GM10266 (cell line): ENCODE data around the gene KISS1R.

Source experiments
- DNase-seq: peaks from one replicate; pipeline ENCODE4 v3.0.0; 2012; ENCODE audit errors: extremely low spot score
- TF ChIP-seq, protein P1 (sequence below): IDR thresholded peaks from 2 replicates; pipeline ENCODE4 v1.5.1; 2012; ENCODE audit warnings: mild to moderate bottlenecking, low read depth; ENCODE audit not compliant: control insufficient read depth, insufficient read depth; ENCODE audit errors: missing control alignments

KISS1R gene

DNA sequence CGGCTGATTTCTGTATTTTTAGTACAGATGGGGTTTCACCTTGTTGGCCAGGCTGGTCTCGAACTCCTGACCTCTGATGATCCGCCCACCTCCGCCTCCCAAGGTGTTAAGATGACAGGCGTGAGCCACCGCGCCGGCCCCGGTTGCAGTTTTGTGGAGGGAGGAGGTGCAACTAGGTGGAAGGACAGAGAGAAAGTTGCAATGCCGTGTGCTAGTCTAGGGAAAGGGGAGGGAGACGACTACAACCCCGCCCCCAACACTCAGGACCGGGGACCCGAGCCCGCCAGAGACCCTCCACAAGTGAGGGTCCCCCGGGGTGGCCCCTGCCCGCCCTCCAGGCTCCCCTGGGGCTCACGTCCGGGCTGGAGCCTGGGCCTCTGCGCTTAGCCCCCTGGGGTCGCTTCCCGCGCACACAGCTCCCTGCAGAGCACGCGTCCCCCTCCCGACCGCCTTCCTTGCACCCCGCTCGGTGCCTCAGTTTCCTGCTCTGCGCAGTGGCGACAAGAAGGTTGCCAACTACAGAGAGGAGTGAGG lies 7.5 kb downstream of the KISS1R start:
- TF ChIP-seq, protein P1, sequence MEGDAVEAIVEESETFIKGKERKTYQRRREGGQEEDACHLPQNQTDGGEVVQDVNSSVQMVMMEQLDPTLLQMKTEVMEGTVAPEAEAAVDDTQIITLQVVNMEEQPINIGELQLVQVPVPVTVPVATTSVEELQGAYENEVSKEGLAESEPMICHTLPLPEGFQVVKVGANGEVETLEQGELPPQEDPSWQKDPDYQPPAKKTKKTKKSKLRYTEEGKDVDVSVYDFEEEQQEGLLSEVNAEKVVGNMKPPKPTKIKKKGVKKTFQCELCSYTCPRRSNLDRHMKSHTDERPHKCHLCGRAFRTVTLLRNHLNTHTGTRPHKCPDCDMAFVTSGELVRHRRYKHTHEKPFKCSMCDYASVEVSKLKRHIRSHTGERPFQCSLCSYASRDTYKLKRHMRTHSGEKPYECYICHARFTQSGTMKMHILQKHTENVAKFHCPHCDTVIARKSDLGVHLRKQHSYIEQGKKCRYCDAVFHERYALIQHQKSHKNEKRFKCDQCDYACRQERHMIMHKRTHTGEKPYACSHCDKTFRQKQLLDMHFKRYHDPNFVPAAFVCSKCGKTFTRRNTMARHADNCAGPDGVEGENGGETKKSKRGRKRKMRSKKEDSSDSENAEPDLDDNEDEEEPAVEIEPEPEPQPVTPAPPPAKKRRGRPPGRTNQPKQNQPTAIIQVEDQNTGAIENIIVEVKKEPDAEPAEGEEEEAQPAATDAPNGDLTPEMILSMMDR, result no peak
- DNase-seq, result peak; percentile 75

DNA sequence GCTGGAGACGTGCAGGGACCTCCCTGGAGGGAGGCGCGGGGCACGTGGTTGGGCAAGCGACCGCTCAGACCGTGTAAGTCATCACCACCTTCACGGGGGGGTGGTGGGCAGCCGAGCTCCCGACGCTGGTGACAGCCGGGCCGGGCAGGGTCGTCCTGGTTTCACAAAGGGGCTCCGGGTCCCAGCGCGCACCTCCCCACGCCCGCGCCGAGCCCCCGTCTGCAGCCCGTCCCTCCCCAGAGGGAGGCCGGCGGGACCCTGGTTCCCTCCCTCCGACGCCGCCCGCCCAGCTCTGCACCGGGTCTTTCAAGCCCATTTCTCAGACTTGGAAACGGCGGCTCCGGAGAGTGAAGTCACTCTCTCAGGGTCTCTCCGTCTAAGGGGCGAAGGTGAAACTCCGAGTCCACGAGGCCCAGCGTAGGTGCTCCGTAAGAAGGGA lies 8.0 kb downstream of the KISS1R start:
- peak; percentile 81 for DNase-seq
- TF ChIP-seq, protein P1, result no peak

DNA sequence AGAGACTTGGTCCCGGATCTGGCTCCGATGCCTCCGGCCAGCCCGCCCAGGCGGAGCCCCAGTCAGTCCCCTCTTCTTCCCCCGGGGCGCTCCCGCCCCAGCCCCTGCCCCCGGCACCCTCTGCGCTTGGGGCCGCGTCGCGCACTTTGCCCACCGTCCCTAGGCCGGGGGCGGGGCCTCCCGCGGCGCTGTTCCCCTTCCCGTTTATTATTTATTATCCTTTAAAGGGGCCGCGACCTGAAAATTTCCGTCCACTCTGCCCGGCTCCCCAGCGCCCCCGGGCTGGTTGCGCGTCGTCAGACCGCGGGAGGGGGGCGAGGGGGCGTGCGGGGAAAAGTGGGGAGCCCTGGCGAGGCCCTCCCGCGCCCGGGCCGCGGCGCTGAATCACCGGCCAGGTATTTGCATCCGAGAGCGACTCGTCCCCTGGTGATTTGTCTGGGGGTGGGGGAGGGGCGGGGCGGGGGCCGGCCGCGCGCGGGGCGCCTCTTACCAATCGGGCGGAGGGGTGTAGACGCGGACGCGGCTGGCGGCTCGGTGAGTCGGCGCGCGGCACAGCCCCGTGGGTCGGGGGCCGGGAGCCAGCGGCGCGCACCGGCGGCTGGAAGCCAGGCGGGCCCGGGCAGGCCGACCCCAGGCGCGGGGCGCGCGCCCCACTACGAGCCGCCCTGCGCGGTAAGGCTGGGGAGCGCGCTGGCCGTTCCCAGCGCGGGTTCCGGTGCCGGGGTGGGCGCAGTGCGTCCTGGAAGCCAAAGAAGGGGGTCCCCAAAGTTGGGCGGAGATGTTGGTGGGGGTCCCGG lies 8.6 kb downstream of the KISS1R start, which contains the start of gene ARID3A:
Gene ARID3A, plus strand, starts transcription at position 510 of the 797 bp plus-strand sequence. CDS start 3,494 bp downstream, outside the sequence.
- peak; percentile 96 for DNase-seq
- TF ChIP-seq, protein P1, result no peak

DNA sequence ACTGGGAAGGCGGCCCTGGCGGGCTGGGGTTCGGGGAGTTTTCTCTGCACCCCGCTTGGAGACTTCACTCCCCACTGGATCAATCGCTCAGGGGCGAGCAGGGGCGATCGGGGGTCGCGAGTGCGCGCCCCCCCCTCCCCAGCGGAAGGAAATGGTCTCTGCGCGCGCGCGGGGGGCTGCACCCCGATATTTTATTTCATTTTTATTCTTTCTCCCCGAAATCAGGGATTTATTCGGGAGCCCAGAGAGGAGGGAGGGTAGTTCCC lies 9.1 kb downstream of the KISS1R start:
- TF ChIP-seq, protein P1, result no peak
- DNase-seq, result peak; percentile 67

DNA sequence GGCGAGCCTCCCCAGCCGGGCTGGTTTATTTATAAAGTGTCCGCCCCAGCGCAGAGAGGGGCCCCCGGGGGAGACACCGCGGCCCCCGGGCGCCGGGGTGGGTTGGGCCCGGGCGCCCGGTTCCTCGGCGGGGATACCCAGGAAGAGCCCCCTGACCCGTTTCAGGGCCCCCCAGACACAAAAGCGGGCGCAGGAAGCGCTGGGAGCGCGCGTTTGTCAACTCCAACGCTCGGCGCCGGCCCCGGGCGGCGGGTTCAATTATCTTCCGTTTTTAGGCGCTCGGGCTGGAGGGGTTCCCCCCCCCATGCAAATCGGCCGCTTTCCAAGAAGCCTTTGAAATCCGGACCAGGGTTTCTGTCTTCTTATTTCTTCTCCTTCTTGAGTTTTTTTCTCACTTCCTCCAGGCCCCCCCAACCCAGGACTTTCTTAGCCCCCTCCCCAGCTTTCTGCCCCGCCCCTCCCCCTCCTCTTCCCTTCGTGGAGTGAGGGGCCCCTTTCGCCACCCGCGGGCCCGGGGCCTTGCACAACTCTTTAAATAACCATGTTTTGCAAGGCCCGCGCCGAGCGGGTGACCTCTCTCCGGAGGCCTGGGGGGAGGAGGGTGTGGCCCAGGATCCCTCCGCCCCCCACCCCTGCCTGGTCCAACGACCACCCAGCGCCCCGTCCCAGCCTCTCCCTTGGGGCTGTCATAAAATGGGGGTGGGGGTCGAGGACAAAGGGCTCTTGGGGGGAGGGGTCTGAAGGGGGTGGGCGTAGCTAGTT lies 9.6 kb downstream of the KISS1R start:
- peak; percentile 86 for DNase-seq
- TF ChIP-seq, protein P1, result no peak

DNA sequence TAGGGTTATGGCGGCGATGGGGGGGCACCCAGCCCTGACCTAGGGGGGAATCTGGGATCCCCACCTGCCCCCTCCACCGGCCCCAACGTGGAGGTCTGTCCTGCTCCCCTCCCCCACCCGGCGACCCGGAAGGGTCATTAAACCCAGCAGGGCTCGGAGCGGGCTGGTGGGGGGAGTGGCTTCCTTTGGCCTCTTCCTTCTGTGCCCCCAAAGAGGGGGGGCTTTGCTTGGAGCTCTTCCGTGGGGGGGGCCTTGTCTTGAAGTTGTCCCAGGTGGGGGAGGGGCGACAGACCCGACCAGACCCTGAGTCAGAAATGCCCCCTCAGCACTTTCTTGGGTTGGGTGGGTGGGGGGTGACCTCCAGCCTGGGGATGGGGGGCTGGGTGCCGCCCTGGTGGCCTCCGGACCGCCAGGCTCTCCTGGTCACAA lies 10.2 kb downstream of the KISS1R start:
- DNase-seq, result no peak
- TF ChIP-seq, protein P1, result no peak
